Neural progenitor cell (in vitro differentiated cells): ENCODE data around the gene BSND. TPM values are rescaled to one million over a fixed set of nuclear protein-coding genes. Genes with fewer than 3 reads are reported as not detected.

Experiments used
- DNase-seq: peaks from one replicate; pipeline ENCODE4 v3.0.0-alpha.2; 2016; ENCODE audit warnings: low spot score
- H2AFZ ChIP-seq: fragments of 200-600 bp; sonication (generic); replicated peaks from 2 replicates; pipeline ENCODE4 v1.6.1; 2016; ENCODE audit warnings: antibody characterized with exemption
- H3F3A ChIP-seq: fragments of 200-600 bp; sonication (generic); 2 replicates; pipeline ENCODE4 v1.6.1; 2016; ENCODE audit warnings: antibody characterized with exemption, low read depth
- H3K27ac ChIP-seq: fragments of 200-600 bp; sonication (generic); 2 replicates; pipeline ENCODE4 v1.5.1; 2016; ENCODE audit warnings: mild to moderate bottlenecking
- H3K27me3 ChIP-seq: fragments of 200-600 bp; sonication (generic); 2 replicates; pipeline ENCODE4 v1.6.1; 2016; ENCODE audit warnings: mild to moderate bottlenecking, moderate library complexity
- H3K36me3 ChIP-seq: fragments of 200-600 bp; sonication (generic); 2 replicates; pipeline ENCODE4 v1.5.1; 2016
- H3K4me1 ChIP-seq: fragments of 200-600 bp; sonication (generic); 2 replicates; pipeline ENCODE4 v1.6.1; 2016; ENCODE audit warnings: mixed run types
- H3K4me2 ChIP-seq: fragments of 200-600 bp; sonication (generic); 2 replicates; pipeline ENCODE4 v1.6.1; 2016
- H3K4me3 ChIP-seq: fragments of 200-600 bp; sonication (generic); 2 replicates; pipeline ENCODE4 v1.5.1; 2016
- H3K79me2 ChIP-seq: fragments of 200-600 bp; sonication (generic); 2 replicates; pipeline ENCODE4 v1.6.1; 2016; ENCODE audit warnings: low read depth
- H3K9ac ChIP-seq: fragments of 200-600 bp; sonication (generic); 2 replicates; pipeline ENCODE4 v1.6.1; 2016
- H3K9me3 ChIP-seq: fragments of 200-600 bp; sonication (generic); 2 replicates; pipeline ENCODE4 v1.5.1; 2016; ENCODE audit warnings: low read depth
- H4K20me1 ChIP-seq: fragments of 200-600 bp; sonication (generic); 2 replicates; pipeline ENCODE4 v1.6.1; 2016; ENCODE audit warnings: low read depth
- H3K27ac Mint-ChIP-seq: 3 replicates; pipeline ENCODE4 v1.8.0; 2021; ENCODE audit warnings: mixed read lengths
- H3K27me3 Mint-ChIP-seq: 2 replicates; pipeline ENCODE4 v1.8.0; 2022; ENCODE audit warnings: low read depth, mild to moderate bottlenecking, inconsistent platforms, moderate library complexity, mixed read lengths; ENCODE audit not compliant: insufficient read depth
- H3K36me3 Mint-ChIP-seq: 3 replicates; pipeline ENCODE4 v1.8.0; 2021; ENCODE audit warnings: mixed read lengths
- H3K4me1 Mint-ChIP-seq: 3 replicates; pipeline ENCODE4 v1.8.0; 2021; ENCODE audit warnings: mixed read lengths
- H3K4me3 Mint-ChIP-seq: 3 replicates; pipeline ENCODE4 v1.8.0; 2021; ENCODE audit warnings: mild to moderate bottlenecking, moderate library complexity, mixed read lengths
- H3K9me3 Mint-ChIP-seq: 3 replicates; pipeline ENCODE4 v1.8.0; 2020; ENCODE audit warnings: mixed read lengths
- EZH2 ChIP-seq: fragments of 200-600 bp; sonication (generic); IDR thresholded peaks from 2 replicates; pipeline ENCODE4 v1.6.1; 2017; ENCODE audit warnings: antibody characterized with exemption, mild to moderate bottlenecking, moderate library complexity
- EZH2phosphoT487 ChIP-seq: fragments of 200-600 bp; sonication (generic); IDR thresholded peaks from 2 replicates; pipeline ENCODE4 v1.6.1; 2017; ENCODE audit warnings: antibody characterized with exemption
- total RNA-seq: library from RNA; depleted of rRNA; stranded (reverse); fragments of >200 nt; gene quantifications from 2 replicates; pipeline ENCODE4 v1.2.3, GENCODE V29; 2015; ENCODE audit warnings: low replicate concordance
- TF ChIP-seq, protein P1 (sequence below): fragments of 200-600 bp; sonication (generic); IDR thresholded peaks from 2 replicates; pipeline ENCODE4 v1.5.1; 2017; ENCODE audit warnings: antibody characterized with exemption, mild to moderate bottlenecking

Gene BSND
- total RNA-seq, 1 donor from 2014 or later, result not detected

DNA sequence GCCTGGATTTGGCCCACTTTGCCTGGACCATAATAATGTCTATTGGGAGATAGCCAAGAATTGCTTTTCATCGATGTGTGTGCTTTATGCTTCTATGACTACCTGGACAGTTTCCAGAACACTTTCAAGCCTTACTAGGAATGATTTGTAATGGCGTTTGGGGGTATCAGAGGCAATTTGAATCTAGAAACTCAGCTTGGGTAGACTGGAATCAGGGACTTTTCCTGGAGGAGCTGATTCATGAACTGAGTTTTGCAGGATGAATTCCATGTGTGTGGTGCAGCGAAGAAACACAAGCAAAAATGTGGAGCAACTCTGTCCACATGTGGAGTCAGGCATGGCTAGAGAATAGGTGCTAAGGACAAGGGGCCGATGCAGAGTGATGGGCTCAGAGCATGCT, 30.2 kb upstream of the BSND start:
- no peaks in the 10 kb centered on the region for H3K9me3 Mint-ChIP-seq
- H3K4me1 Mint-ChIP-seq, result peaks cover 4% of the 10 kb centered on the region

DNA sequence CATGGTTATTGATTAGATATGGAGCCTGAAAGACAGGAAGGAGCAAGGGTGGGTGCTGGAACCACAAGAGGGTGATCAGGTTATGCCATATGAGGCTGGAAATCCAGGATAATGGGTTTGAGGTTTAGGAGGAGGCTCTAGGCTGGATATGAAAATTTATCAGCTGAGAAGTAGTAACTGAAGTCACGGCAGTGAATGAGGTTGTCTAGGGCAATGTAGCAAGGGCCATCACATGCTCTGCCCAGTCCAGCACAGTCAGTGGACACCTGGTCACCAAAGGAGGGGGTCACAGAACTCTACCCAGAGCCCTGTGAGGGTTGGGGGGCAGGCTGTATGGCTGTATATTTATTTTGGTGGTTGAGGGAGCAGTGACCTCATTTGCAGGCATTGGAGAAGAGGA, 28.9 kb upstream of the BSND start:
- Histone ChIP-seq H3K4me1 (no peaks in the 10 kb centered on the region), H3K27me3 (no peaks in the 10 kb centered on the region), H3K4me3 (no peak overlapping the region), H2AFZ (no peak overlapping the region), H3K9ac (no peak overlapping the region), H3K36me3 (no peaks in the 10 kb centered on the region), H3K4me2 (no peak overlapping the region), H3F3A (peaks cover 4% of the 10 kb centered on the region), H3K27ac (no peak overlapping the region), H3K9me3 (no peaks in the 10 kb centered on the region), H4K20me1 (no peaks in the 10 kb centered on the region), H3K79me2 (no peaks in the 10 kb centered on the region)
- Mint-ChIP-seq H3K27me3 (peaks cover 16% of the 10 kb centered on the region), H3K4me3 (no peak overlapping the region), H3K27ac (no peak overlapping the region), H3K4me1 (peaks cover 4% of the 10 kb centered on the region), H3K9me3 (no peaks in the 10 kb centered on the region), H3K36me3 (no peaks in the 10 kb centered on the region)
- no peak for DNase-seq
- TF ChIP-seq EZH2, result no peak
- TF ChIP-seq EZH2phosphoT487, result no peak
- TF ChIP-seq, protein P1, sequence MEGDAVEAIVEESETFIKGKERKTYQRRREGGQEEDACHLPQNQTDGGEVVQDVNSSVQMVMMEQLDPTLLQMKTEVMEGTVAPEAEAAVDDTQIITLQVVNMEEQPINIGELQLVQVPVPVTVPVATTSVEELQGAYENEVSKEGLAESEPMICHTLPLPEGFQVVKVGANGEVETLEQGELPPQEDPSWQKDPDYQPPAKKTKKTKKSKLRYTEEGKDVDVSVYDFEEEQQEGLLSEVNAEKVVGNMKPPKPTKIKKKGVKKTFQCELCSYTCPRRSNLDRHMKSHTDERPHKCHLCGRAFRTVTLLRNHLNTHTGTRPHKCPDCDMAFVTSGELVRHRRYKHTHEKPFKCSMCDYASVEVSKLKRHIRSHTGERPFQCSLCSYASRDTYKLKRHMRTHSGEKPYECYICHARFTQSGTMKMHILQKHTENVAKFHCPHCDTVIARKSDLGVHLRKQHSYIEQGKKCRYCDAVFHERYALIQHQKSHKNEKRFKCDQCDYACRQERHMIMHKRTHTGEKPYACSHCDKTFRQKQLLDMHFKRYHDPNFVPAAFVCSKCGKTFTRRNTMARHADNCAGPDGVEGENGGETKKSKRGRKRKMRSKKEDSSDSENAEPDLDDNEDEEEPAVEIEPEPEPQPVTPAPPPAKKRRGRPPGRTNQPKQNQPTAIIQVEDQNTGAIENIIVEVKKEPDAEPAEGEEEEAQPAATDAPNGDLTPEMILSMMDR, result no peak

More for the DNA sequence above, 30.2 kb upstream of the BSND start:
- Histone ChIP-seq H3K4me3 (no peak overlapping the region), H3K9ac (no peak overlapping the region), H3F3A (peaks cover 3% of the 10 kb centered on the region), H4K20me1 (no peaks in the 10 kb centered on the region), H3K36me3 (no peaks in the 10 kb centered on the region), H3K9me3 (no peaks in the 10 kb centered on the region), H3K4me1 (no peaks in the 10 kb centered on the region), H3K27me3 (no peaks in the 10 kb centered on the region), H2AFZ (no peak overlapping the region), H3K79me2 (no peaks in the 10 kb centered on the region), H3K4me2 (no peak overlapping the region), H3K27ac (no peak overlapping the region)
- DNase-seq, result no peak
- no peak overlapping the region for H3K4me3 Mint-ChIP-seq
- H3K27ac Mint-ChIP-seq, result no peak overlapping the region
- no peaks in the 10 kb centered on the region for H3K36me3 Mint-ChIP-seq
- peaks cover 17% of the 10 kb centered on the region for H3K27me3 Mint-ChIP-seq
- TF ChIP-seq EZH2 (no peak), EZH2phosphoT487 (no peak)
- TF ChIP-seq, protein P1, result no peak

DNA sequence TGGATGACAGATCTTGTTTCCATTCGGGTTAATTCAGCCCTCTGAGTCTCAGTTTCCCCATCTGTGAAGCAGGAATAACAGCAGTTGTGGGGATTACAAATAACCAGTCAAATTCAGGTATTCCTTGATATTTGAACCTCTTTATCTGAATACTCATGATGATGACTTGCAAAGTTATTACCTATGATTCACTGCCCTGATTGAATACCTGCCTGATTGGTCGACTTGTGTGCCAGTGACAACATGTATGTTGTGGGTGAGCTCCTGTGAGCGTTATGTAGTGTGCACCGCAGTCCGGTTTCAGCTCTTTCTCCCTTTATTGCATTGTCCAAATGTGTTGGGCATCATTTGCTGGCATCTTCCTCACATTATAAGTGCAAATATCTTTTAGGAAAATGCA, 27.8 kb upstream of the BSND start:
- no peaks in the 10 kb centered on the region for H3K27me3 ChIP-seq
- H3K9ac ChIP-seq, result no peak overlapping the region
- no peaks in the 10 kb centered on the region for H3K9me3 ChIP-seq
- Mint-ChIP-seq H3K4me3 (no peak overlapping the region), H3K36me3 (no peaks in the 10 kb centered on the region), H3K27ac (no peak overlapping the region), H3K4me1 (peaks cover 9% of the 10 kb centered on the region), H3K9me3 (no peaks in the 10 kb centered on the region), H3K27me3 (peaks cover 16% of the 10 kb centered on the region)
- H3K36me3 ChIP-seq, result no peaks in the 10 kb centered on the region
- H2AFZ ChIP-seq, result no peak overlapping the region
- no peaks in the 10 kb centered on the region for H3K79me2 ChIP-seq
- DNase-seq, result no peak
- H4K20me1 ChIP-seq, result no peaks in the 10 kb centered on the region
- H3K4me1 ChIP-seq, result no peaks in the 10 kb centered on the region
- H3F3A ChIP-seq, result peaks cover 4% of the 10 kb centered on the region
- no peak overlapping the region for H3K4me3 ChIP-seq
- TF ChIP-seq EZH2, result no peak
- TF ChIP-seq EZH2phosphoT487, result no peak
- TF ChIP-seq, protein P1, result no peak
- no peak overlapping the region for H3K4me2 ChIP-seq
- H3K27ac ChIP-seq, result no peak overlapping the region
